Endodermal cell (in vitro differentiated cells): ENCODE measurements around the gene ATP6V0E1. TPM values are rescaled to one million over a fixed set of nuclear protein-coding genes. Genes with fewer than 3 reads are reported as not detected.

Source experiments
- DNase-seq: peaks from one replicate; pipeline ENCODE4 v3.0.0-alpha.2; 2017
- H3K27ac ChIP-seq: 2 replicates; pipeline ENCODE4 v1.5.1; 2013; ENCODE audit warnings: mild to moderate bottlenecking, low read depth, low read length, moderate library complexity
- H3K27me3 ChIP-seq: 2 replicates; pipeline ENCODE4 v1.6.1; 2013; ENCODE audit warnings: mild to moderate bottlenecking, low read length, moderate library complexity; ENCODE audit not compliant: insufficient read depth, control insufficient read depth, poor library complexity, severe bottlenecking
- H3K36me3 ChIP-seq: 2 replicates; pipeline ENCODE4 v1.7.0; 2013; ENCODE audit warnings: mild to moderate bottlenecking, low read length, moderate library complexity; ENCODE audit not compliant: control insufficient read depth, insufficient read depth
- H3K4me1 ChIP-seq: one replicate; pipeline ENCODE4 v1.7.0; 2013; ENCODE audit warnings: low read length; ENCODE audit not compliant: control insufficient read depth, insufficient read depth
- H3K4me3 ChIP-seq: 2 replicates; pipeline ENCODE4 v1.5.1; 2013; ENCODE audit warnings: mild to moderate bottlenecking, low read length, moderate library complexity
- H3K9ac ChIP-seq: 2 replicates; pipeline ENCODE4 v1.6.1; 2013; ENCODE audit warnings: mild to moderate bottlenecking, low read length, moderate library complexity; ENCODE audit not compliant: poor library complexity, severe bottlenecking; ENCODE audit errors: extremely low read depth
- H3K9me3 ChIP-seq: 2 replicates; pipeline ENCODE4 v1.6.1; 2013; ENCODE audit warnings: mild to moderate bottlenecking, low read length, moderate library complexity; ENCODE audit not compliant: control insufficient read depth
- H3K27ac Mint-ChIP-seq: 2 replicates; pipeline ENCODE4 v1.8.0; 2020; ENCODE audit warnings: mixed read lengths
- H3K27me3 Mint-ChIP-seq: 2 replicates; pipeline ENCODE4 v1.8.0; 2021; ENCODE audit warnings: mild to moderate bottlenecking, mixed read lengths; ENCODE audit not compliant: insufficient read depth
- H3K36me3 Mint-ChIP-seq: 2 replicates; pipeline ENCODE4 v1.8.0; 2020; ENCODE audit warnings: low read depth, mixed read lengths
- H3K4me1 Mint-ChIP-seq: 2 replicates; pipeline ENCODE4 v1.8.0; 2020; ENCODE audit warnings: mixed read lengths
- H3K4me3 Mint-ChIP-seq: 2 replicates; pipeline ENCODE4 v1.8.0; 2020; ENCODE audit warnings: mild to moderate bottlenecking, moderate library complexity, mixed read lengths
- H3K9me3 Mint-ChIP-seq: 2 replicates; pipeline ENCODE4 v1.8.0; 2020; ENCODE audit warnings: mild to moderate bottlenecking, mixed read lengths
- WGBS, 2 experiments: methylation state at CpG; one replicate each; pipeline versions ENCODE4 v1.1.5 to v1.1.7; 2013; ENCODE audit warnings: missing lambda C conversion rate in 2 of 2, mixed read lengths in 1 of 2; ENCODE audit not compliant: insufficient coverage in 1 of 2, insufficient read length in 1 of 2; 5-methylcytosine and 5-hydroxymethylcytosine counted together
- total RNA-seq, 2 donors: library from RNA; stranded (reverse); fragmentation: NEBNext Ultra II Directional in 1 of 2; extraction: Animal tissue kit (Norgen Biotek cat#: 25700) in 1 of 2; gene quantifications; 2 replicates in 1 of 2; 3 replicates in 1 of 2; pipeline ENCODE4 v1.2.1, GENCODE V29; 2021
- TF ChIP-seq, protein P1 (sequence below): fragments of 200-600 bp; sonication (generic); conservative IDR thresholded peaks from 2 replicates; pipeline ENCODE4 v1.5.0; 2021; ENCODE audit warnings: antibody characterized with exemption, mild to moderate bottlenecking

The ATP6V0E1 gene
- total RNA-seq, 2 donors from 2014 or later = 119 to 128 TPM

DNA sequence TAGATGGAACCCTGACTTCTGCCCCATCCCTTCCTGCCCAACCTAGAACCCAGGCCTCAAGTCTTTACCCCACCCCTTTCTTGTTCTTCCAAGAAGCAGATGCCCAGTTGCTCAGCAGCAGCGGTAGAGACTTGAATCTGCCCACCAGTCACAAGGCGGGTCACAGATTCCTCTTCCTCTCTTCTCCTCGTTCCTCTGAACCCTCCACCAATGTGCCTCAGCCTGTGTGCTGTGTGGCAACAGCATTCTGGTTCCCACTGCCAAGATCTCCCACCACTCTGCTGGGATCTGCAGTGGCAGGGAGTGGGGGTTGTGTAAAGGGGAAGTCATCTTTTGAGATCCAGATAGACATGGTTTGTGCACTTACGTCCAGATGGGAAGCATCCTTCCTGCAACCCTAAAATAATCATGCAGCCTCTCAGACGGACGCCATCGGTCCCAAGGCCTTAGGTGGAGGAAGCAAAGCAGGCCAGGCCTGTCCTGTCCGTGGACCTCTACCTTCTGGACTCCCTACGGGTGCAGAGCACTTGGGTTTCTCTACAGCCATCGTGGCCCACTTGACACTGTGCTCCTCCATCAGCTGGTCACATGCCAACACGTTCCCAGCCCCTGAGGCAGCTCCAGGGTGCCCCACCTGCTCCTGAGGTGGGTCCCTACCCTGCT is 32.1 kb upstream of the ATP6V0E1 start:
- Histone ChIP-seq H3K4me3 (no peak overlapping the region), H3K9ac (no peak overlapping the region), H3K4me1 (no peaks in the 10 kb centered on the region), H3K27ac (no peak overlapping the region), H3K27me3 (no peaks in the 10 kb centered on the region), H3K9me3 (no peaks in the 10 kb centered on the region), H3K36me3 (peaks cover 14% of the 10 kb centered on the region)
- TF ChIP-seq, protein P1, sequence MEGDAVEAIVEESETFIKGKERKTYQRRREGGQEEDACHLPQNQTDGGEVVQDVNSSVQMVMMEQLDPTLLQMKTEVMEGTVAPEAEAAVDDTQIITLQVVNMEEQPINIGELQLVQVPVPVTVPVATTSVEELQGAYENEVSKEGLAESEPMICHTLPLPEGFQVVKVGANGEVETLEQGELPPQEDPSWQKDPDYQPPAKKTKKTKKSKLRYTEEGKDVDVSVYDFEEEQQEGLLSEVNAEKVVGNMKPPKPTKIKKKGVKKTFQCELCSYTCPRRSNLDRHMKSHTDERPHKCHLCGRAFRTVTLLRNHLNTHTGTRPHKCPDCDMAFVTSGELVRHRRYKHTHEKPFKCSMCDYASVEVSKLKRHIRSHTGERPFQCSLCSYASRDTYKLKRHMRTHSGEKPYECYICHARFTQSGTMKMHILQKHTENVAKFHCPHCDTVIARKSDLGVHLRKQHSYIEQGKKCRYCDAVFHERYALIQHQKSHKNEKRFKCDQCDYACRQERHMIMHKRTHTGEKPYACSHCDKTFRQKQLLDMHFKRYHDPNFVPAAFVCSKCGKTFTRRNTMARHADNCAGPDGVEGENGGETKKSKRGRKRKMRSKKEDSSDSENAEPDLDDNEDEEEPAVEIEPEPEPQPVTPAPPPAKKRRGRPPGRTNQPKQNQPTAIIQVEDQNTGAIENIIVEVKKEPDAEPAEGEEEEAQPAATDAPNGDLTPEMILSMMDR = no peak
- Mint-ChIP-seq H3K27ac (no peak overlapping the region), H3K4me1 (no peaks in the 10 kb centered on the region), H3K36me3 (peaks cover 32% of the 10 kb centered on the region), H3K9me3 (no peaks in the 10 kb centered on the region), H3K27me3 (no peaks in the 10 kb centered on the region), H3K4me3 (no peak overlapping the region)
- DNase-seq = no peak
- 90 to 93% methylated on average over 9 to 11 of the region's 11 CpGs for WGBS, 2 experiments

DNA sequence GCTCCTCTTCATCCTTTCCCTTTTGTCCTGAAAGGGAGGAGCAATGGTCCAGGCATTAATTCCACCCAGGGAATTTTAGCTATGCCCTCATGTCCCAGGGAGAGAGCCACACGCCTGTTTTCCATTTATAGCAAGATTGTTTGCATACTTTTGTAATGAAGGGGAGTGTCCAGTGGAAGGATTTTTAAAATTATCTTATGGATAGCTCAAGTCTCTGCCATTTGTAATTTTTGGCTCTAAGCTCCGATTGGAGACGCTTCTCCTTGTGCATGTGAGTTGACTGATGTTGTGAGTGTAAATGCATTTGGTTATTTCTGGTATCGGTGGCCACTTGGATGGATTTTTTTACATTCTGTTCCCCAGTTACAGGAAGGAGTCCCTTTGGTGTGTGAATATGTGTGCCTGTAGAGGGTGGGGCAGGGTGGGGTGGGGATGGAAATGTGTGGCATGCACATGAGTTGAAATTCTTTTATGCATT is 31.5 kb upstream of the ATP6V0E1 start:
- DNase-seq = no peak
- Mint-ChIP-seq H3K27me3 (no peaks in the 10 kb centered on the region), H3K36me3 (peaks cover 29% of the 10 kb centered on the region), H3K4me3 (no peak overlapping the region), H3K27ac (peak overlapping the region; percentile 32), H3K9me3 (no peaks in the 10 kb centered on the region), H3K4me1 (no peaks in the 10 kb centered on the region)
- Histone ChIP-seq H3K4me1 (no peaks in the 10 kb centered on the region), H3K9ac (no peak overlapping the region), H3K27ac (no peak overlapping the region), H3K4me3 (no peak overlapping the region), H3K9me3 (no peaks in the 10 kb centered on the region), H3K27me3 (no peaks in the 10 kb centered on the region), H3K36me3 (peaks cover 13% of the 10 kb centered on the region)
- 96 to 100% methylated on average over 4 of the region's 4 CpGs for WGBS, 2 experiments
- TF ChIP-seq, protein P1 = no peak

DNA sequence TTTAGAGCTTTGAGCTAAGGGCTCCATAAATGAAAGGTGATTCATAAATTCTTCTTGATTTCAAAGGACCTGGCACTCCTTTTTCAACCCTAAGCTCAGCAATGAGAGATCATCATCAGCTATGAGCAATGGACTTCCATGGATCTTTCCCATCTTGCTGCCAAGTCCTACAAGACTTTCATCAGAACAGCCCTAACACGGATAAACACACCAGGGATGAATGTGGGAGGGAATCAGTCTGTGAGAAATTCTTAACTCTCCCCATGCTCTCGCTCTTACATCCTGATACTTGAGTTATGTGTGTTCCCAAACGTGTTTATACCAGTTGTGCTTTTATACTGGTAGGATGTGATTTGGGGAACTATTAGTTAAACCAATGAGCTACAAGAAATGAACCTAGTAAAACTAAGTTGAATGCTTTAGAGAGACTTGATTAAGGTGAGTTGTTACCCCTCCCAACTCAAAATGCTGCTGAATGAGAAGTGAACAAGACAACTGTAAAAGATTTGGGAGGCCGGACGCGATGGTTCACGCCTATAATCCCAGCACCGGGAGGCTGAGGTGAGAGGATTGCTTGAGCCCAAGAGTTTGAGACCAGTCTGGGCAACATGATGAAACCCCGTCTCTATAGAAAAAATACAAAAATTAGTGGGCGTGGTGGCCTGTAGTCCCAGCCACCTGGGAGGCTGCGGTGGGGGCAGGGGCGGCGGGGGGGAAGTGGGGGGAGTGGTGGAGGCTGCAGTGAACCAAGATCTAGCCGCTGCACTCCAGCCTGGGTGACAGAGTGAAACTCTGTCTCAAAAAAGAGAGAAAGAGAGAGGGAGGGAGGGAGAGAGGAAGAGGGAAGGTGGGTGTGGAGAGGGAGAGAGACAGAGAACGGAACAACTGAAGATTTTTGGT is 29.5 kb upstream of the ATP6V0E1 start:
- TF ChIP-seq, protein P1 = no peak
- no peaks in the 10 kb centered on the region for H3K27me3 ChIP-seq
- H3K9ac ChIP-seq = no peak overlapping the region
- no peaks in the 10 kb centered on the region for H3K9me3 ChIP-seq
- H3K27ac ChIP-seq = no peak overlapping the region
- no peak for DNase-seq
- H3K36me3 Mint-ChIP-seq = peaks cover 21% of the 10 kb centered on the region
- 84 to 92% methylated on average over 10 to 15 of the region's 15 CpGs for WGBS, 2 experiments
- H3K4me1 Mint-ChIP-seq = peaks cover 5% of the 10 kb centered on the region
- no peak overlapping the region for H3K4me3 Mint-ChIP-seq
- no peak overlapping the region for H3K4me3 ChIP-seq
- peaks cover 13% of the 10 kb centered on the region for H3K36me3 ChIP-seq
- no peak overlapping the region for H3K27ac Mint-ChIP-seq
- H3K4me1 ChIP-seq = no peaks in the 10 kb centered on the region
- no peaks in the 10 kb centered on the region for H3K9me3 Mint-ChIP-seq
- H3K27me3 Mint-ChIP-seq = no peaks in the 10 kb centered on the region
